ENCODE measurements around the gene OPTN.
"Not testable (repeated sequence)": the region's sequence is repeated elsewhere in the genome, so short reads cannot be mapped to it uniquely, and the experiment has no call there.

Gene OPTN

DNA sequence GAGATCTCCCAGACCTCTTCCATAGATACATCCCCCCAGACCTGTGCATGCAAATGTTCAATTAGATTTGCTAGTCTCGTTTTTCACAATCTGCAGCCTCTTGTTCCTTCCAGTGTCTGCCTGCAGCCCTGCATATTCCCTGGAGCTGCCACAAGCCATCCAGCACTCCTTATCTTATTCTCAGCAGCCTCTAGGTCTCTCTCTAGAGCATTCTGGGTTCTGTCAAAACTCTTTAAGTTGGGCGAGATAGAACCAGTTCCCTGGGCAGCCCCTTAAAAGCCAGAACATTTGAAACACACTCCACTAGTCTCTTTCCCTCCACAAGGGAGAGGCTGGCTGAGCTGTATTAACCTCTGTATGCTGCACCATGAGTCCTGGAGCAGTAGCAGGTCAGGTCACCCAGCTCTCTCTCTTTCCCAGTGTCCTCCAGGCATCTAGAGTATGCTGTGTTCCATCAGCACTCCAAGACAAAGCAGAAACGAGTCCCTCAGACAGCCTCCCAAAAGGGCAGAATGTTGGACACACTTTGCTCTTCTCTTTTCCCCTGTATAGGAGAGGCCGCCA is 40.7 kb downstream of the OPTN start:
- Mint-ChIP-seq H3K9me3 (peaks cover 13% of the 10 kb centered on the region), H3K27ac (no peak overlapping the region), H3K4me1 (peaks cover 29% of the 10 kb centered on the region), H3K36me3 (ENCODE audit: low read depth) (no peaks in the 10 kb centered on the region), H3K4me3 (no peak overlapping the region), H3K27me3 (ENCODE audit: low read depth, poor library complexity) (no peaks in the 10 kb centered on the region)
- DNase-seq: no peak
- no peak for TF ChIP-seq CTCF (IDR thresholded peaks at IDR 0.05)

DNA sequence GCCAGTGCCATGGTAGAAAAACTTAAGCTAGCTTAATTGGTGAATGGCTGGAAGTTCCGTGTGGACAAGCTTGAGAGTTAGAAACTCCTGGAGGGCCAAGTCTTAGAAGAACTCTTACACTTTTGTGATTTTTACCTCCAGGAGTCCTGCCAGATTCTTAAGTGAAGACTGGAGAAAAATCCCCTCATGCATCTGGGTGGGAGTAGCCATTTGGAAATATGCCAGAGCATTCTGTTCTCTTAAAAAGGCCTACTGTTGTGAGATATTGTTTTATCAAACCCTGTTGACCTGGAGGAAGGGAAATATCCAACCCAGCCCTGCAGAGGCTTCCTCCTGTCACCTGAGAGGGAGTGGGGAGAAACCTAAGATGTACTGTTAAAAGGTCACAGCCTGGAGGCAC is 43.8 kb downstream of the OPTN start:
- Mint-ChIP-seq H3K36me3 (ENCODE audit: low read depth) (no peaks in the 10 kb centered on the region), H3K4me1 (peaks cover 20% of the 10 kb centered on the region), H3K9me3 (peaks cover 13% of the 10 kb centered on the region), H3K27me3 (ENCODE audit: low read depth, poor library complexity) (peaks cover 11% of the 10 kb centered on the region), H3K4me3 (no peak overlapping the region), H3K27ac (no peak overlapping the region)
- no peak for DNase-seq
- TF ChIP-seq CTCF (IDR thresholded peaks at IDR 0.05): no peak

DNA sequence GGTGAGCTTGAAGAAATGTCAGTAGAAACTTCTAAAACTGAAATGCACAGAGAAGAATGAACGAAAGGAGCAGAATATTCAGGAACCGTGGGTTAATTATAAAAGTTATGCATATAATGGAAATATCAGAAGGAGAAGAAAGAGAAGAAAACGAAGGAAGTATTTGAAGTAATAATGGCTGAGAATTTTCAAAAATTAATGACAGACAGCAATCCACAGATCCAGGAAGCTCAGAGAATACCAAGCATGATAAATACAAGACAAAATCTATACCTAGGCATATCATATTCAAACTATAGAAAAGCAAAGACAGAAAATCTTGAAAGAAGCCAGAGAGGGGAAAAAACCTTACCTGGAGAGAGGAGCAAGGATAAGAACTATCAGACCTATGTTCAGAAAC is 44.9 kb downstream of the OPTN start:
- H3K27ac Mint-ChIP-seq: no peak overlapping the region
- no peaks in the 10 kb centered on the region for H3K36me3 Mint-ChIP-seq (ENCODE audit: low read depth)
- peaks cover 11% of the 10 kb centered on the region for H3K27me3 Mint-ChIP-seq (ENCODE audit: low read depth, poor library complexity)
- peaks cover 13% of the 10 kb centered on the region for H3K9me3 Mint-ChIP-seq
- H3K4me1 Mint-ChIP-seq: peaks cover 16% of the 10 kb centered on the region
- no peak for TF ChIP-seq CTCF (IDR thresholded peaks at IDR 0.05)
- DNase-seq: no peak
- no peak overlapping the region for H3K4me3 Mint-ChIP-seq

DNA sequence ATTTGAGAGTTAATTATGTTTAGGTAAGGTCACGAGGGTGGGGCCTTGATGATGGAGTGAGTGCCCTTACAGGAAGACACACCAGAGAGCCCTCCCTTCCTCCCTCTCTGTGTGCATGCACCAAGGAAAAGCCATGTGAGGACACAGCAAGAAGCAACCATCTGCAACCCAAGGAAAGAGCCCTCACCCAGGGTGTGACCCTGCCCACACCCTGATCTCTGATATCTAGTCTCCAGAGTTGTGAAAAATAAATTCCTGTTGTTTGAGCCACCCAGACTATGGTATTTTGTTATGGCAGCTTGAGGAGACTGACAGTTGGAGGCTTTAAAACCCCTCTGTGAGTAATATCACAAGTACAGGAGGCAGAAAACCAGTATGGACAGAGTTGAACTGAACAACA is 46.4 kb downstream of the OPTN start:
- DNase-seq: no peak
- Mint-ChIP-seq H3K36me3 (ENCODE audit: low read depth) (no peaks in the 10 kb centered on the region), H3K27me3 (ENCODE audit: low read depth, poor library complexity) (peaks cover 11% of the 10 kb centered on the region), H3K9me3 (peaks cover 13% of the 10 kb centered on the region), H3K4me3 (no peak overlapping the region), H3K27ac (no peak overlapping the region), H3K4me1 (peaks cover 7% of the 10 kb centered on the region)
- no peak for TF ChIP-seq CTCF (IDR thresholded peaks at IDR 0.05)

GRCh38 chr10:13147161-13147560 is 47.2 kb downstream of the OPTN start:
- H3K36me3 Mint-ChIP-seq (ENCODE audit: low read depth): no peaks in the 10 kb centered on the region
- peaks cover 7% of the 10 kb centered on the region for H3K4me1 Mint-ChIP-seq
- no peak overlapping the region for H3K4me3 Mint-ChIP-seq
- peaks cover 13% of the 10 kb centered on the region for H3K9me3 Mint-ChIP-seq
- peaks cover 11% of the 10 kb centered on the region for H3K27me3 Mint-ChIP-seq (ENCODE audit: low read depth, poor library complexity)
- TF ChIP-seq CTCF (IDR thresholded peaks at IDR 0.05): no peak
- H3K27ac Mint-ChIP-seq: no peak overlapping the region
- DNase-seq: no peak

- Mint-ChIP-seq H3K9me3 (no peaks in the 10 kb centered on the region), H3K4me1 (no peaks in the 10 kb centered on the region), H3K27me3 (ENCODE audit: low read depth, poor library complexity) (peaks cover 7% of the 10 kb centered on the region), H3K4me3 (no peak overlapping the region), H3K27ac (no peak overlapping the region), H3K36me3 (ENCODE audit: low read depth) (no peaks in the 10 kb centered on the region)
- TF ChIP-seq CTCF (IDR thresholded peaks at IDR 0.05): no peak
- no peak for DNase-seq
These were observed 52.3 kb downstream of the OPTN start for GRCh38 chr10:13152296-13152695.

- H3K4me1 Mint-ChIP-seq; DNase-seq; H3K27ac Mint-ChIP-seq; H3K9me3 Mint-ChIP-seq; H3K27me3 Mint-ChIP-seq (ENCODE audit: low read depth, poor library complexity); H3K36me3 Mint-ChIP-seq (ENCODE audit: low read depth); H3K4me3 Mint-ChIP-seq: not testable (repeated sequence)
These were observed 55.9 kb downstream of the OPTN start for GRCh38 chr10:13155860-13156259.
